Stimulated activated CD8-positive, alpha-beta memory T cell treated with anti-CD3 and anti-CD28 coated beads, Interleukin-12 subunit alpha, Interleukin-12 subunit beta, amount 100 ng/mL, for 1 hour (primary cell): ENCODE measurements around the gene TSC22D2.
"Not testable (repeated sequence)": the region's sequence is repeated elsewhere in the genome, so short reads cannot be mapped to it uniquely, and the experiment has no call there.

Experiments
- DNase-seq: peaks from one replicate; pipeline ENCODE4 v3.0.0-alpha.2; 2020; ENCODE audit warnings: low read depth

TSC22D2 gene

GRCh38 chr3:150449169-150449721 is 41.1 kb downstream of the TSC22D2 start:
- DNase-seq: no peak

DNA sequence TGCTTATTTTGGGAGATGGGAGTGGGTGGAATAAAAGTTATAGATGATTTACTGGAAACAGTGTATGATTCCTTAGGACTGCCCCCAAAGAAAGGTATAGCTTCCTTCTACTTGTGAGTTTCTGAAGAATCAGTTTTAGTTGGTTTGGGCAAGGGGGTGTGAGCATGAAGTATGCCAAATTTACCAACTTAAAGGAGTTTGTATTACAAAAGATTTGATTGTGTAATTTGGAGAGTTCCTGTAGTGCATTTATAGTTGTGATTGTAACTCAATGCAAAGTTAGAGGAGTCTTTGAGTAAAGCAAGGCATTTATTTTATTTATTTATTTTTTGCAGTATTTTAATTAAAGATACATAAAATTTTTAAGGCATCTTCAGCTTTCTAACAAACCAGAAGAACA is 42.8 kb downstream of the TSC22D2 start:
- DNase-seq: no peak

- DNase-seq: no peak
These were observed 43.4 kb downstream of the TSC22D2 start for GRCh38 chr3:150451329-150452048.

DNA sequence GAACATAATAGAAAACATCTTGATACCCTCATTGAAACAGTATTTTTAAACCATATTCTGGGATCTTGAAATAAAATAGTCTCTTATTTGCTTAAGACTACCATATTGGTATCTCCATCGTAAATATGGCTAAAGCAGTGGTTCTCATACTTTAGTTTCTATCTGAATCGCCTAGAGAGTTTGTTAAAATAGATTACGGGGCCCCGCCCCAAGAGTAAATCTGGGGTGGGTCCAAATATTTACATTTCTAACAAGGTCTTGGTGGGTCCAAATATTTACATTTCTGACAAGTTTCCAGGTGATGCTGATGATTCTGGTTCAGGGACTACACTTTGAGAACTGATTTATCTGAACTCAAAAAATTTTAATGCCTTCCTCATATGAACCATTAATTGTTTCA is 45.3 kb downstream of the TSC22D2 start:
- DNase-seq: no peak

- DNase-seq: no peak
These were observed 46.0 kb downstream of the TSC22D2 start for GRCh38 chr3:150454085-150454484.

DNA sequence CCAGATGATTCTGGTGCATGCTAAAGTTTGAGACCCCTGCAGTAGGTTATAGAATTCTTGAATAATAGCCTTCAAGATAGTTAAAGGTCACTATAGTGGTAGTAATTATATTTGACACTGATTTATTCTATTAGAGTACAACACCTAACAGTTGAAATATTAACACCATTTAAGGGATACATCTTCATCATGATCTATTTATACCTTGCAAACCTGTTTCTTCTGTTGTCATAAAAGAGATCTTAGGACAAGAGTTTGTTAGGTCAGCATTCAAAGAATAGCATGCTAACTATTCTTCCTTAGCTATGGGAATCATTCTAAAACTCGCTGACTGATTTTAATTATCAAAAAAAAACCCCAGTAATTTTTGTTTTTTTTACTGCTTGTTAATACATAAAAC is 46.5 kb downstream of the TSC22D2 start:
- no peak for DNase-seq

- no peak for DNase-seq
These were observed 47.2 kb downstream of the TSC22D2 start for GRCh38 chr3:150455341-150455740.

DNA sequence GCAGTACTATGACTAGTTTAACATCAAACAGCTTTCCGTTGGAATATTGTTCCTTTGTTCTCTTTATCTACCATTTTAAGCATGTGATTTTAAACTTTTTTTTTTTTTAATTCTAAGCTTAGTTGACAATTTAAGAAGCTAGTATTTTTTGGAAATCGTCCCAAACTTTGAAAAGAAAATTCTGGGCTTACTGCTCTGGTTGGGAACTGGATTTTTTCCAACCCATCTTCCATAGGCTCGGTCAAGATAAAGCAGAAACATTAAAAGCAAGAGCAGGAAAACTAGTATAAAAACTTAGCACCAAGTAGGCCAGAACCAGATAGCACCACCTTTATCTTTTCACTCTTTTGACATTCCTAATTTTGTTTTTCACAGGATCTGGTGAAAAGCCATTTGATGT is 49.9 kb downstream of the TSC22D2 start:
- no peak for DNase-seq

DNA sequence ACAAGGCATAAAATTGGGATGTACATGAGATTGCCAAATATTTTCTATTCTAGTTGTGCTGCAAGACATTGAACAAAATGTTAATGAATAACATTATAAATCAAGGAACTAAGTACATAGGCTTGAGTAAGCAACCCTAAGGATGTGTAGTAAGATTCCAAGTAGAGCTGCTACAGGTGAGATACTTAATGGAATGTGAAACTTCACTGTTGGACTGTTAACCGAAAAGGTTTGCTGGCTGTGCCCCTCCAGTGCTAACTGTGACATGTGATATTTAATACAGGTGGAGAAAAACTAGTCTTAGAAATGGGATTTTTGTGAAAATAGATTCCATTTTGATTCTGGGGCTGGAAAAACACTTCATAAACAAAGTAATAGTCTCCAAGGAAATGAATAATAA is 52.4 kb downstream of the TSC22D2 start:
- no peak for DNase-seq

DNA sequence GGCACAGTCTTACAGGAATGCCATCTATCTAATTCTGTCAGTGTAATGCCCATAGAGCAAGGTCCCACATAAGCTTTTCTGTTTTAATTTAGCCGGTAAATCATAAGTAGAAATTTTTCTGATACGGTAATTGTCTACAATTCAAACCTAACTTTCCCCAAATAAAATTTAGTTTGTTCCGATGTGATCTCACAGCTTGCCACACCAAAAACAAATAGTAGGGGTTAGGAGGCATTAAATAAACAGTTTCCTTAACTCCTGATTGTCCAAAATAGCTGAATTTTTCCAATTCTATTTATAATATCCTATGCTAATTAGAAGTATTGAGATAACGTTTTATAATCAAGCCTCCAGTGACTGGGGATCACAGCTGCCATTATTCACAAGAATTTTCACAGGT is 53.3 kb downstream of the TSC22D2 start:
- DNase-seq: no peak

DNA sequence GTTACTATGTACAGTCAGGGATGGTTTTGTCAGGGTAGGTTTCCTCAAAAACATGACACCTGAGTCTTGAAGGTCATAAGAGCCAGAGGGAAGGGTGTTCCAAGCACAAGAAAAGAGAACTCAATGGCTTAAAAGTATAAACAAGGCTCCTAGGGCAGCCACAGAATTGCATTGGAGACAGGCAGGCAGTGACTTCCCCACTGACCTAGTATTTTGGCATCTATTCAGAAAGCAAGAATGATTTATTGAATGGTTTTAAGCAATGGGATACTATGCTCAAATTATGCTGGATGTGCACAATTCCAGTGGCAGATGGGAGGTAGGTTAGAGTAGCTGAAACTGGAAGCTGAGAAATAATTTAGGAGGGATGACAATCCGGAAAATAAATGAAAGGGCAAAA is 54.0 kb downstream of the TSC22D2 start:
- no peak for DNase-seq

GRCh38 chr3:150464684-150465083 is 56.6 kb downstream of the TSC22D2 start:
- no peak for DNase-seq

GRCh38 chr3:150467381-150467780 is 59.3 kb downstream of the TSC22D2 start:
- DNase-seq: no peak

DNA sequence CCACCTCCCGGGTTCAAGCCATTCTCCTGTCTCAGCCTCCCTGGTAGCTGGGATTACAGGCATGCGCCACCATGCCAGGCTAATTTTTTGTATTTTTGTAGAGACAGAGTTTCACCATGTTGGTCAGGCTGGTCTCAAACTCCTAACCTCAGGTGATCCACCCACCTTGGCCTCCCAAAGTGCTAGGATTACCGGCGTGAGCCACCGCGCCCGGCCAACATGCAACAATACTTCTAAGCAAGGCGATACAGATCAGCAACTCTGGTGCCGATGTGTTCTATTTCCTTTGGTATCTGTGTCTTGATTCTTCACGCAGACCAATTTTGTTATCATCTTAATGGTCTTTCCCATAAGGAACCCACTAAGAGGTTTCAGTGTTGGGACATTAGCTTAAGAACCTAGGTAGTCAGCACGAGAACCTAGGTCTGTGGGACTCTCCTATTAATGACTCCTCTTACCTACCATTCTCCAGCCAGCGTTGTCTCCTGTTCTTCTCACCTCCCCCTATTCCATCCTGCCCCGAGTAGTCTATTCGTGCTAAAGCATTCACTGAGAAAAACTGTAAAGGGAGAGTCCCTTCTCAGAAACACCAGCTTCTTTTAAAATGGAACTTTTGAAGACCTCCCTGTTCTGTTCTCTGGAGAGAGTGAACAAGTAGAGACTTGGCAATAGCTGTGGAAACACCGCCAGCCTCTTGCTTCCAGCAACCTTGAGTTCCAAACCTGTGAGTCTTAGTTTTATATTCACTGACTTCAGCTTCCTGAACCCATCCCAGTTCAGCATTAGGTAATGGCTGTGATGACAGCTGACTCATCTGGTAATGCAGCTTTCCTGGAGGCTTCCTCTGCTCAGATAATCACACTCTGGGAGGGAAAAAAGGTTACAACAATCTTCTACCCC is 61.2 kb downstream of the TSC22D2 start:
- DNase-seq: no peak

DNA sequence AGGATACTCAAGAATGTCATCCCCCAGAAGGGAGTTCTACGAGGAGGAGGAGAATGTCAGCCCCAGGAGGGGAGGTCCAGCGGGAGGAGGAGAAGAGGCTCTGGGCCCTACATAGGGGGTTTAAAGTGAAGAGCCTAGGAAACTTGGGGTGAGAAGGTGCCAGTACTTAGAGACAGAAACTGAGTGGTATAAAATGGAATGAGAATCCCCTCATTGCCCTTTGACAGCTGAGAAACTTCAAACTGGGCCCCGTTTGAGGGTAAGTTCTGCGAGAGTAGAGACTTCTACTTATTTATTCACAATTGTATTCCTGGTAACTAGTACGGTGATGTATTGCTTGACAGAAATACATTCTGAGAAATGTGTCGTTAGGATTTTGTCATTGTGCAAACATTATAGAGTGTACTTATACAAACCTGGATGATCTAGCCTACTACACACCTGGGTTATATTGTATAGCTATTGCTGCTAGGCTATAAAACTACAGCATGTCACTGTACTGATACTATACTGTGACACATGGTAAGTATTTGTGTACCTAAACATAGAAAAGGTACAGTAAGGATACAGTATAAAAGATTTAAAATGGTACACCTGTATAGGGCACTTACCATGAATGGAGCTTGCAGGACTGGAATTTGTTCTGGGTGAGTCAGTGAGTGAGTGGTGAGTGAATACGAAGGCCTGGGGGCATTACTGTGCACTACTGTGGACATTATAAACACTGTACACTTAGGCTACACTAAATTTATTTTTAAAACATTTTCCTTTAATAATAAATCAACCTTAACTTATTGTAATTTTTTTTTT is 62.0 kb downstream of the TSC22D2 start:
- no peak for DNase-seq

GRCh38 chr3:150472421-150472820 is 64.3 kb downstream of the TSC22D2 start:
- no peak for DNase-seq

DNA sequence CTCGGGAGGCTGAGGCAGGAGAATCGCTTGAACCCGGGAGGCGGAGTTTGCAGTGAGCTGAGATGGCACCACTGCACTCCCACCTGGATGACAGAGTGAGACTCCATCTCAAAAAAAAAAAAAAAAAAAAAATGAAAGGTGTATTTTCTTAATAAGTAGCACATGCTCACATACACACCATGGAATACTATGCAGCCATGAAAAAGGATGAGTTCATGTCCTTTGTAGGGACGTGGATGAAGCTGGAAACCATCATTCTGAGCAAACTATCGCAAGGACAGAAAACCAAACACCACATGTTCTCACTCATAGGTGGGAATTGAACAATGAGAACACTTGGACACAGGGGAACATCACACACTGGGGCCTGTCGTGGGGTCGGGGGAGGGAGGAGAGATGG is 65.1 kb downstream of the TSC22D2 start:
- not testable (repeated sequence) for DNase-seq

GRCh38 chr3:150479370-150479769 is 71.3 kb downstream of the TSC22D2 start:
- DNase-seq: no peak

GRCh38 chr3:150480877-150481276 is 72.8 kb downstream of the TSC22D2 start:
- DNase-seq: no peak

GRCh38 chr3:150483226-150483625 is 75.1 kb downstream of the TSC22D2 start:
- DNase-seq: no peak

DNA sequence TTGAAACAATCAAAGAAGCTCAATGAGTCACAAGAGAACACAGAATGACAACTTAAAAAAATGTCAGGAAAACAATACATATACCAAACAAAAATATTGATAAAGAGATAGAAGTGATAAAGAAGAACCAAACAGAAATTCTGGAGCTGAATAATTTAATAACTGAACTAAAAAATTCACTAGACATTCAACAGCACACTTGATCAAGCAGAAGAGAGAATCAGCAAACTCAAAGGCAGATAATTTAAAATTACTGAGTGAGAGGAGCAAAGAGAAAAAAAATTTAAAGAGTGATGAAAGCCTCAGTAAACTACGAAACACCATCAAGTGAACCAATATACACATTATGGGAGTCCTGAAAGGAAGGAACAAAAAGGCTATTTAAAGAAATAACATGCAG is 76.3 kb downstream of the TSC22D2 start:
- no peak for DNase-seq

DNA sequence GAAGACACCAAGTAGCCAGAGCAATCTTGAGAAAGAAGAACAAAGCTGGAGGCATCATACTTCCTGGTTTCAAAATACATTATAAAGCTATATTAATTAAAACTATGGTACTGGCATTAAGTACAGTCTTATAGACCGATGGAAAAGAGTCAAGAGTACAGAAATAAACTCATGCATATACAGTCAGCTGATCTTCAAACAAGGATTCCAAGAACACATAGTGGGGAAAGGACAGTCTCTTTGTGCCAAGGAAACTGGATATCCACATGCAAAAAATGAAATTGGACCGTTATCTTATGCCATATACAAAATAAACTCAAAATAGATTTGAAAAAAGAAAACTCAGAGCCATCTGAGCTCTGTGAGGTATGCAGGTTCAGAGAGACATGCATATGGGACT is 80.8 kb downstream of the TSC22D2 start:
- DNase-seq: no peak
